CD4-positive, alpha-beta T cell treated with Interleukin-21 for 1 hour (primary cell): Measurements from ENCODE around the gene ECHDC3.
A peak's percentile ranks its signal among the peaks of the same experiment; 100 is the strongest.
"Not testable (repeated sequence)": the region's sequence is repeated elsewhere in the genome, so short reads cannot be mapped to it uniquely, and the experiment has no call there.

Experiments used
- DNase-seq: peaks from one replicate; pipeline ENCODE4 v3.0.0-alpha.2; 2020

Gene ECHDC3, protein sequence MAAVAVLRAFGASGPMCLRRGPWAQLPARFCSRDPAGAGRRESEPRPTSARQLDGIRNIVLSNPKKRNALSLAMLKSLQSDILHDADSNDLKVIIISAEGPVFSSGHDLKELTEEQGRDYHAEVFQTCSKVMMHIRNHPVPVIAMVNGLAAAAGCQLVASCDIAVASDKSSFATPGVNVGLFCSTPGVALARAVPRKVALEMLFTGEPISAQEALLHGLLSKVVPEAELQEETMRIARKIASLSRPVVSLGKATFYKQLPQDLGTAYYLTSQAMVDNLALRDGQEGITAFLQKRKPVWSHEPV

DNA sequence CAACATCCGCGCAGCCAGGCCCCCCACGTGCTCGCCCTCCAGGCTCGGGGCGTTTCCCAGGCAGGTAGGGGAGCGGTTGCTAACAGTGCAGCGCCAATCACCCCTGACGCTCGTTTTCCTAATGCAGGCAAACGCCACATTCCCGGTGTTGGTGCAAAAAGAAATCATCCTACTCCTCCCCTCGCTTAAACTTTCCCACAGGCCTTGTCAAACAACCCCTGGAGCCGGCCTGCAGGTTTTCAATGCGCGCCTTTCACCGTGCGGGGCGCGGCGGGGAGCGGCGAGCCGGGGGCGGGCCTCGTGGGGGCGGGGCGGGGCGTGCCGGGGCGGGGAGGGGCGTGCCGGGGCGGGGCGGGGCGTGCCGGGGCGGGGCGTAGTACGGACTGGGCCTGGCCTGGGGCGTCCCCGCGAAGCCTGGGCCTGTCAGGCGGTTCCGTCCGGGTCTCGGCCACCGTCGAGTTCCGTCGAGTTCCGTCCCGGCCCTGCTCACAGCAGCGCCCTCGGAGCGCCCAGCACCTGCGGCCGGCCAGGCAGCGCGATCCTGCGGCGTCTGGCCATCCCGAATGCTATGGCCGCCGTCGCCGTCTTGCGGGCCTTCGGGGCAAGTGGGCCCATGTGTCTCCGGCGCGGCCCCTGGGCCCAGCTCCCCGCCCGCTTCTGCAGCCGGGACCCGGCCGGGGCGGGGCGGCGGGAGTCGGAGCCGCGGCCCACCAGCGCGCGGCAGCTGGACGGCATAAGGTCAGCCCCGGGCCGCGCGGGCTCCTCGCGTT lies at the start of gene ECHDC3:
Gene ECHDC3 (plus strand): TSS at position 374 of the 770 bp plus-strand sequence. CDS start 195 bp downstream, at position 569.
- DNase-seq, result peak; percentile 20

DNA sequence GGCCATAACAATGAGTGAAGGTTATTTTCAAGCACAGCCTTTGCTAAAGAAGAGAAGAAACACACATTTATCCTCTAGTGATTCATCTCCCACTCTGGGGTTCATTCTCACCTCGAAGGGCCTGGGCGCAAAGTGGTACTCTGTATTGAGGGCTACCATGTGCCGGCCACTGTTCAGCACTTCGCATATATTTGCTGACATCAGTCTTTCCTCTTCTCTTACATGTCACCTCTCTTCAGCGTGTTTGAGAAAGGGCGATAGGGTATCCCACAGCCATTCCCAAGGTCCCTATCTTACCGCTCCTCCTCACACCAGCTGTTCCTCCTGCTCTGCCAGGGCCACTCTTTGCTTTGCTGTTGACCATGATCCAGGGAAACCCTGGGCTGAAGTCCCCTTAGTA lies 48.8 kb upstream of the ECHDC3 start:
- DNase-seq, result no peak

DNA sequence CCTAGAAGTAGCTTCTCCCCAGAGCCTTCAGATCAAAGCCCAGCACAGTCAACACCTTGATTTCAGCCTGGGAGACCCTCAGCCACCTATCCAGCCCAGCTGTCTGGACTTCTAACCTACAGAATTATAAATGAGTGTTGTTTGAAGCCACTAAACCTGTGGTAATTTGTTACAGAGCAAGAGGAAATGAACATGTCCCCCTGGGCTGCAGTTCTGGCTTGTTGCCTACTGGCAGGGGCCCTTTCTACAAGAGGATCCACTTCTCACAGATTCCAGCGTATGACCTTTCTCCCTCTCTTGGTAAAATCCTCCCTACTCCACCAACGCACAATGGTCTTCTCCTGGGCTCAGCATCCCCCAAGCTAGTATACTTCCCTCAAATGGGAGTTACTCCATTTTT lies 46.4 kb upstream of the ECHDC3 start:
- DNase-seq, result no peak

DNA sequence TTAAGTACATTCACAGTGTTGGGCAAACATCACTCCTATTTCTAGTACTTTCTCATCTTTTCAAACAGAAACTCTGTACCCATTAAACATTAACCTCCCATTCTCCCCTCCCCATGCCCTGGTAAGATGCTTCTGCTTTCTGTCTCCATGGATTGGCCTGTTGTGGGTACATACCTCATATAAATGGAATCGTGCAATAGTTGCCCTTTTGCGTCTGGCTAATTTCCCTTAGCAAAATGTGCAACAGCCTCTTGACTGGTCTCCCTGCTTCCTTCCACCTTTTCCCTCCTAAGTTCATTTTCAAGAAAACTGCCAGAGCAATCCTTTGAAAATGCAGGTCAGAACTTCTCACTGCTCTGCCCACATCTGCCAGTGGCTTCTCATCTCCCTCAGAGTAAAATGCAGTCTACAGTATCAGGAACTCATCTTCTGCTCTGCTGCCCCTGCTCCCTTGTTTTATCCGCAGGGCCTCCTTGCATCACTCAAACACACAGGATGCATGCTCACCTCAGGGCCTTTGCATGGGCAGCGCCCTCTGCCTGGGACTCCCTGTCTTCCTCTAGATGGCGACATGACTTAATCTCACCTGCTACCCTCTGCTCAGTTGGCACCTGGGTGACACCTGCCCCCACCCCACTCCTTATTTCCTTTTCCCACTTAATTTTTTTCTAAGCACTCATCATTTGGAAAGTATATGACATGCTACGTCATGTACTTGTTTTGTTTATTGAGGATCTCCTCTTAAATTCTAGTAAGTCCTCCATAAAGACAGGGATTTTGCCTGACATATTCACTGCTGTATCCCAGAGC lies 44.3 kb upstream of the ECHDC3 start:
- no peak for DNase-seq

DNA sequence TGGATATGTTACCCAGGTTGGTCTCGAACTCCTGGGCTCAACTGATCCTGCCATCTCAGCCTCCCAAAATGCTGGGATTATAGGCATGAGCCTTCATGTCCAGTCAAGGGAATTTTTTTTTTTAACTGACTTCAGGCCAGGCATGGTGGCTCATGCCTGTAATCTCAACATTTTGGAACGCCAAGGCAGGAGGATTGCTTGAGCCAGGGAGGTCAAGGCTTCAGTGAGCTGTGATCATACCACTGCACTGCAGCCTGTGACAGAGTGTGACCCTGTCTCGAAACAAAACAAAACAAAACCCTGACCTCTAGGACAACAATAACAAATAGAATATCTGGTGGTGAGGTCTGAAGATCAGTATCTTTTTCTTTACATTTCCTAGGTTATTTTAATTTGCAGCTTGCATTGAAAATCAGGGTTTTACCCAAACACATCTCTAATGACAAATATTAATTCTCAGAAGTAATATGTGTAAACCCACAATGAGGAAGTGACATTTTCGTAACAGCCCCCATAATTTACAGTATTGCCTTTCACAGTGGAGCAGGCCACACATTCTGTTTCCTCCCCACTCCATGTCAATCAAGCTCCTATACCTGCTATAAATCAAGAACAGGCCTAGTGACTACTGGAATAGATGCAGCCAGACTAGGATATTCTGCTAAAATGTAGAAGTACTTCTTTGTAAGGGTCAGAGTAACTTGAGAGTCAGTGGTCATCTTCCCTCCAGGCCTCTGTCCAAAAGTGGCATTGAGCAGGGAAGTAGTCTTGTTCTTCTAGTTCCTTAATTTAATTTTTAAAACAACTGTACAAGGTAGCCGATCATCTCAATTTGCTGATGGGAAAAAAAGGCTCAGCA lies 43.3 kb upstream of the ECHDC3 start:
- no peak for DNase-seq

DNA sequence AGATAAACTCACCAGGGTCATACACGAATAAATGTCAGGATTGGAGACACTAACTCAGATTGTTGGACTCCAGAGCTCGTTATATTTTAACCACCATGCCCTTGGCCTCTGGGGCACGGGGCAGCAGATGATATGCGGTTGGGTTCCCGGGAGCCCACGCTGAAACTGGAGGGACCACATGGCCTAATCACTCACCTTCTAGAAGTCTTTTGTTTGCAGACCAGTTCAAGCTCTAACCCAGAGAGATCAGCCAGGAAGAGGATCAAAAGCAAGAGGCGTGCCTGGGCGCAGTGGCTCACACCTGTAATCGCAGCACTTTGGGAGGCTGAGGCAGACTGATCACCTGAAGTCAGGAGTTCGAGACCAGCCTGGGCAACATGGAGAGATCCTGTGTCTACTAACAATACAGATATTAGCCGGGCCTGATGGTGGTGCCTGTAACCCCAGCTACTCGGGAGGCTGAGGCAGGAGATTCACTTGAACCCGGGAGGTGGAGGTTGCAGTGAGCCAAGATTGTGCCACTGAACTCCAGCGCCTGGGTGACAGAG lies 42.6 kb upstream of the ECHDC3 start:
- no peak for DNase-seq

DNA sequence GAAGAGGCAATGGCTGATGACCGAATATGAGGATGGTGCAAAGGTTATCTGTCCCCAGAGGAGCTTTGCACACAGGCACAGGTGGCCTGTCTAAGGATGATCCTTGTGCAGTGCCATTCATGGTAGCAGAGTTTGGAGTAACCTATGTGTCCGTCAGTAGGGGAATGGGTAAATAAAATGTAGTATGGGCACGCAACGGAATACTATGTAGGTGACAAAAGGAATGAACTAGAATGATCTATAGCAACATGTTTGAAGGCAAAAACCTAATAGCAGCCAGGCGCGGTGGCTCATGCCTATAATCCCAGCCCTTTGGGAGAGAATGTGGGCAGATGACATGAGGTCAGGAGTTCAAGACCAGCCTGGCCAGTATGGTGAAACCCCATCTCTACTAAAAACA lies 41.6 kb upstream of the ECHDC3 start:
- no peak for DNase-seq

DNA sequence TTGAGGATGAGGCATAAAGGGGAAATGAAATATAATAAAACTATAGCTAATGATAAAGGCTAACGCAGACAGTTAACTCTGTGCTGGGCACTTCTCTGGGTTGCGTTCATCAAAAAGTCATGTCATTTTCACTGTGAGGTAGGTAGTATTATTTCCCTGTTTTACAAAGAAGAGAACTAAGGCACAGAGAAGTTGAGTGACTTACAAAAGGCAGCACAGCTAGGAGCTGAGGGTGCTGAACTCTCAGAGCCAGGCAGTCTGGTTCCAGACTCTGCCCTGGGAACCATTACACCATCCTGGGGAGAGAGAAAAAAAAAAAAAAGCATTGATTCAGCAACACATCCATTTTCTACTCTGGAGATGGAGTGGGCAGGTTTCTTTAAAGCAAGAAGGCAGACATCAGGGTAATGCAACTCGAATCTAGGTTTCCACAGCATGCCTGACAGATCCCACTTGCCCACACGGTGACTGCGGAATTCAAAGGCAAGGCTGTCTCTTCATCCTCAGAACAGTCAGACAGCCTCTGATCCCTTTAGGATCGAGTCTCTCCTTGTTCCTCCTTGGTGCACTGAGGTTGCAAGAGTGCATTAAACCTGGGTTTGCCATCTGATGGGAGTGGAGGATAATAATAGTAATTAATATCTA lies 40.6 kb upstream of the ECHDC3 start:
- DNase-seq, result no peak

DNA sequence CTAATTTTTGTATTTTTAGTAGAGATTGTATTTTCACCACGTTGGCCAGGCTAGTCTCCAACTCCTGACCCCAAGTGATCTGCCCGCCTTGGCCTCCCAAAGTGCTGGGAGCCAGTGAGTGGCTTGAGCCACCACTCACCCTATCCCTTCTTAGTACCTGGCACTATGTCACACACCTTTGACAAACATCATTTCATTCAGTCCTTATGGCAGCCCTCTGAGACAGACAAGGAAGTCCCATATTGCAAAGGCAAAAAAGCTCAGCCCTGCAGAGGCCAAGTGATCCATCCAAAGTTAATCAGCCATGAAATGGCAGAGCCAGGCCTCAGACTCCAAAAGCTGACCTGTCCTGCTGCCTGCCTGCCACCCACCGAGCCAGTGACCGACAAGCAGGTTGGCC lies 39.9 kb upstream of the ECHDC3 start:
- no peak for DNase-seq

DNA sequence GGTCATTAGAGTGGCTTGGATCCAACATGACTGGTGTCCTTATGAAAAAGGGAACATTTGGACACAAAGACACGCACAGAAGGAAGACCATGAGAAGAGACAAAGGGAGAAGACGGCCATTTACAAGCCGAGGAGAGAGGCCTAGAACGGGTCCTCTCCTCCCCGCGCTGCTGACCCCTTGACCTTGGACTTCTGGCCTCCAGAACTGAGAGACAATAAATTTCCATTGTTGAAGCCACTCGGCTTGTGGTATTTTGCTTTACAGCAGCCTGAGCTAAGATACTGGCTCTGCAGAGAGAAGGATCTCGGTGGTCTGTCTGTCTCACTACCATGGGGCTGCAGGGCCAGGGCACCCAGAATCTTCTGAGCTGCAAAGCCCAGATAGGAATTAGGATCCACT lies 38.1 kb upstream of the ECHDC3 start:
- DNase-seq, result no peak

DNA sequence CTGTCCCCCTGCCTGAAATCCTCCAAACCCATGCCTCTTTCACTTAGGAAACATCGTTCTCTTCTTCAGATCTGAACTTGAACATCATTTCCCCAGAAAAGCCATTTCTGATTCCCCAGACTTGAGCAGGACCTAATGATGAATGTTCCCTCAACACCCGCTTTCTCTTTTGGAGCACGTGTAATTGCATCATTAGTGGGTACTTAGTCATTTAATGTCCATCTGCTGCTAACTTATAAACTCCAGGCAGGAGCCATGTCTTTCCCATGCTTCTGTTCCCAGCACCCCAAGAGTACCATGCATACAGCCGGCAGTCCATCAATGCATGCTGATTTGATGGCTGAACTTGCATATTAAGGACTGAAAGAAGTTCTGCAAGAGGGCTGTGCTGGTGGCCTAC lies 36.5 kb upstream of the ECHDC3 start:
- DNase-seq, result no peak

DNA sequence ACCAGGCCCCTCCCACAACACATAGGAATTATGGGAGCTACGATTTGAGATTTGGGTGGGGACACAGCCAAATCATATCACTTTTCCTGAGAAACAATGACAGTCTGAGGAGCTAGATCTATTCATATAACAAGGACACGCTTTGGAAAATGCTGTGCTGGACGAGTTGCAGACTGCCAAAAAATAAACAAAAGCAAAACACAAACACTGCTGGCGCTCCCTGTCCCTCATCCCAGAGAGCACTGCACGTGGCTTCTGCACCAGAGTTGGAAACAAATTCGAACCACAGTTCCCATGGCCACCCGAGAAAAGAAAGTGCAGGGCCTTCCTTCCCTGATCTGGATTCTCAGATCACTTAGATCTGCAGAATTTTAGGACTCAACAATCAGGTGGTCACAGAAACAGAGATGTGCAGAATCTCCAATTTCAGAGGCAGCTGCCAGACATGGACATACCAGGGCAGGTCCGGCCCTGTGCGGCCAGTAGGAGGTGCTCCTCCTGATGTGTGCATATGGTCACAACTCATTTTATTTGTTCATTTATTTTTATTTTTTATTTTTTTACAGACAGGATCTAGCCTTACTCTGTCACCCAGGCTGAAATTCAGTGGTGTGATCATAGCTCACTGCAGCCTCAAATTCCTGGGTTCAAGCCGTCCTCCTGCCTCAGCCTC lies 35.2 kb upstream of the ECHDC3 start:
- DNase-seq, result no peak

DNA sequence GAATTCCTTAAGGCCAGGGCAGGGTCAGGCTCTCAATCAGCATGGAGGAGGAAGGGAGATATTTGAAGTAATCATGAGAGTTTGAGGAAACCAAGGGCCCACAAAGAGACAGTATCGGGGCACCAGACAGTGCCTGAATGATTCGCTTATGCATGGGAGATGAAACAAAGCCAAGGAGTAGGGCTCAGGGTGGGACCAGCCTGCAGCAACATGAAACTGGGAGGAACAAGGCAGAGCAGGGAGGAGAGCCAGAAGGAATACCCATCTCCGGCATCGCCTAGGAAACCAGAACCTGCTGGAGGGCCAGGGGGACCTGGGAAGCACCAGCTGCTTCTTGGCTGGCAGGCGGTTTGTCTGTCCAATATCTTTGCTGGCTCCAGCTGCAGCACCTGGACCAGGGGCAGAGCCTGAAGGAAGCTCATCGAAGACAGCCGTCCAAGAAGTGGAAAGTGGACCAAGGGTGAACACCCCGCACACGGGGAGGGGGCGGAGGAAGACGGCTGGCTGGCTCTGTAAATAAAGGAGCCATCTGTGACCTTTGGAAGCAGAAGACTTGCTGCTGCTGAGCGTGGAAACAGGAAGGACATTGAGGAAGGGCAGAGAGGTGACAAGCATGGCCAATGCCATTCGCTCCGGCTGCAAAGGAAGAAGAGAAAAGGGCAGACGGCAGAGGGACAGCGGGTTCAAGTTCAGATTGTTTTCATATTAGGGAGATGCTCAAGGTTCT lies 34.4 kb upstream of the ECHDC3 start:
- no peak for DNase-seq

DNA sequence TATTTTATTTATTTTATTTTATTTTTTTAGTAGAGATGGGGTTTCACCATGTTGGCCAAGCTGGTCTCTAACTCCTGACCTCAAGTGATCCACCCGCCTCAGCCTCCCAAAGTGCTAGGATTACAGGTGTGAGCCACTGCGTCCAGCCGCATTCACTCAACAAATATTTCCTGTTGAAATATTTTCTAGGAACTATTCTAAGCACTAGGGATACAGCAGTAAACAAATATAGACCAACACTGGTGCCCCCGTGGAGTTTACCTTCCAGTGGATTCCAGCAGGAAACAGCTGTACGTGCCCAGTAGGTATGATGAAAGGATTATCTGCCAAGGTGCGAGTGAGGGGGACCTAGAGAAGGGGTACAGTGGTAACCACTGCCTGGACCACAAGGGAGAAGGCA lies 33.4 kb upstream of the ECHDC3 start:
- not testable (repeated sequence) for DNase-seq

DNA sequence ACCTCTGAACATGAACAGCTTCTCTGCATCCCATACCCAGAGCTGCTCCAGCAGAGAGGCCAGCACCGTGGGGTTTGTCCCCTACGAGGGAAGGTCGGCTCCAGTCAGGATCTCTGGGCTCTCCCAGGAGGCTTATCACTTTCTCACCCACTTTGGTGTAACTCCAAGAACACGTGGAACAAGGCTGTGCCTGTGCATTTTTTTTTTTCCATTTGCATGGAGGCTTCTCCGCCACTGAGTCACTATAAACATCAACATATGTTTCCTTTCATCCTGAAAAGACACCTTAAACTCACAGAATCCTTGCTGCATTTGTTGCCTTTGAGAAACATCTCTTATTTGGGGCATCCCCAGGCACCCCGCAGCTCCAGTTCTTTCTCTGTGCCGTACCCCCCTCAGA lies 29.4 kb upstream of the ECHDC3 start:
- DNase-seq, result no peak

DNA sequence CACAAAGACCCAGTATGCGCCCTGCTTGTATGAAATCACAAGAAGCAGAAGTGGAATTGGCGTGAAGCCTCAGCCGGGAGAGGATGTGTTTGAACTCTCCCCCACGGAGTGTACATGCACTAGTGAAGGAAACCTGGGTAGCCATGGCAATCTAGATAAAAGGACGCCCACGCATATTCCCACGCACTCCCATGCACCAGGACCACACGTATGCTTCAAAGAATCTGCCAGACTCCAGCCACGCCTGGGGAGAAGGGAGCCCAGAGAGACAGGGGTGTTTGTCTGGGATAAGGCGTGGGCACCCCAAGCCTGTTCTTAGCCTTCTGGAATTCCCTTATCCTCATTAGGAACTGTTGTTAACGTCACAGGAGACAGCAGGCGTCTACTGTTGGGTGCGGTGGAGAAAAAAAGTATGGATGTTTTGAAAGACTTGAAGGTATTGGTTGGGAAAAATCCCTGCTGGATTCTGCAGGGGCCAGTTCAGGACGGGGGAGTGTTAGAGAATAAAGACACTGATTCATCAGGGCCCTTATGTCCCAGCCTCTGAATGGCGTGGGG lies 28.9 kb upstream of the ECHDC3 start:
- DNase-seq, result no peak

DNA sequence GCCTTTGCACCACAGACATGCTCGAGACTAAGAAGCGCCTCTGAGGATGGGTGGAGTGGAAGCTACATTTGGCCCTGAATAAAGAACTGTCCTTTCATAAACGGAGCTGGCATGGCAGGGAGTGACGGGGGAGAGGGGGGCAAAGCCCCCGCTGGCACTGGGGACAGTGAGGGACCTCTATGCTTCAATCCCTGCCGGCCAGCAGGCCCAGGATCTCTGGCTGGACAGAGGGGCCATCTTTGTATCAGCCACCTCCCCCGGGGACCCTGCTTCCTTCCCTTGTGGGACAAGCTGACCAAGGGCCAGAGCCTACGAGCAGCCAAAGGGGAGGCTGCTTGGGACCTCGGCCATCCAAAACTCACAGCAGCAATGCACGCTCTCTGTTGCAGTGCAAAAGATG lies 28.2 kb upstream of the ECHDC3 start:
- DNase-seq, result no peak

DNA sequence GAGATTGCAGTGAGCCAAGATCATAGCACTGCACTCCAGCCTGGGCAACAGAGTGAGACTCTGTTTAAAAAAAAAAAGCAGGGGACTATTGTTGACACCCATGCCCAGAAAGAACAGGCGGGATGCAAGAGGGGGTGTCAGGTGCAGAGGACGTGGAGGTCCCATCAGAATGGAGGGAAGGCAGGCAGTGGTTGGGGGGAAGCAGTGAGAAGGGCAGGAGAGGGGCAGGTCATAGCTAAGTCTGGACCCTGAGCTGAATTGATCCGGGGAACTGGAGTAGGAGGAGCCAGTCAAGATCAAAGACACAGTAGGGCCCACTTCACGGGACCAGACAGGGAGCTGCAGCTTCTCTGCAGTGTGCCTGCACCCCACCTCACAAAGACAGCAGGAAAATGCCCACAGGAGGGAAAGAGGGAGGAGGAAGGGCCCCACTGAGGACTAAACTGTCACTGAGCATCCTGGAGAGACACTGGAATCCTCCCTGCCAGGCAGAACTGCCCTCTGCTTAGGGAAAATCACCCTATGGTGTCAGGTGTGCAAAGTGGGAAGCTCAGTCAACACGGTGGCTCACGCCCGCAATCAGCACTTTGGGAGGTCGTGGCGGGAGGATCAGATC lies 27.3 kb upstream of the ECHDC3 start:
- no peak for DNase-seq

DNA sequence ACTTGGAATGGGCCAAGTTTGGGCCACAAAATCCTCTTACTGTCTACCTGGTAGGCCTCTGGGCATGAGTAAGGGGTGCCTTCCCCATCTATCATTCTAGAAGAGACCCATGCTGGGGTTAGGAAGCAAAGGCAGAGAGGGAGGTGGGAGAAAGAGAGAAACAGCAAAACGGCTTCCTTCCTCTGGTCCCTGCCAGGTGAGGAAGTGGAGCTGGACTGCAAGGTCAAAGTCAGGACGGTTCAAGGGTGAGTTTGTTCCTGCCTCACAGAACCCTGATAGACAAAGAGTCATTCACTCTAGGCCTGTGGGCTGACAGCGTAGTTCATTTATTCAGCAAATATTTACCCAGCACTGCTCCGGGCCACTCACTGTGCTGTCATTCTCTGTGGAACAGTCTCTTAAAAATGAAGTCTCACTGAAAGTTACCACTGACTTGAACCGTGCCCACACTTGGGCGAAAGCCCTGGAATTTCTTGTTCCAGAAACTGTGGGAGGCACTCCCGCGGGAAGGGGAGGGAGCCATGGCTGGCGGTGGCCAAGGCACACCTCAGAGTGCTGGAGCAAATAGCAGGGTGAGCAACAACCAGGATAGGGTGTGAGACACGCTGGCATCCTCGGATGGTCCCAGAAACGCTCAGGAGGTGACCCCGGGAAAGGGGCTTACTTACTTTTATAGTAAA lies 26.2 kb upstream of the ECHDC3 start:
- no peak for DNase-seq
